ENCODE measurements around the gene CNTN6. TPM values are rescaled to one million over a fixed set of nuclear protein-coding genes. Genes with fewer than 3 reads are reported as not detected.

CNTN6 gene
- total RNA-seq, 1 experiment from 2014 or later = not detected

DNA sequence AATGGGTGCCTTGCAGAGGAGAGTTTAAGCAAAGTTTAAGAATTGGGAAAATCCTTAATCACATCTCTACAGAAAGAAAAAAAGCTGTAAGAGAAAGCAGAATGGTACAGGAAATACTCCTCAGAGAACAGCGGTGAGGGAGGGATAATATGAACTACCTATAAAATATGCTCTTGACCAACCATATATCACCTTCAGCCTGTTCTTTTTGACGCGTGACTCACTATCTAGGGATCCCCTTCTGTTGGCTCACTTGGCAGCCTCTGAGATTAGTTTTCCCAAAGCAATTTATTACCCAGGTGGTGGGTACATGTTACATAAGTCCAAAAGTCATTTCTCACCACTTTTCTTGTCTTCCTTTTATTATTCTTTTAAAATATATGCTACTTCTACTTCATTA, 97.7 kb downstream of the CNTN6 start:
- no TSS peak for BruUV-seq (replicated peaks)
- no peaks in the 10 kb centered on the region for H3K36me3 ChIP-seq (ENCODE audit: control insufficient read depth, insufficient read depth, low read length)
- in situ Hi-C loops (cut with HindIII; ENCODE audit: low pct_unique_long_range_greater_than_20kb, low sequenced_read_pairs) (no loop called here), intact Hi-C loops (cut with micrococcal nuclease; ENCODE audit: unreplicated experiment) (no loop called here)
- no peak for TF ChIP-seq TCF7L2 (IDR thresholded peaks at IDR 0.05; ENCODE audit: low read depth, low read length)
- no peak for TF ChIP-seq SIN3A (IDR thresholded peaks at IDR 0.05; ENCODE audit: borderline replicate concordance, insufficient read depth, low read depth, low read length)
- TF ChIP-seq, protein P1, sequence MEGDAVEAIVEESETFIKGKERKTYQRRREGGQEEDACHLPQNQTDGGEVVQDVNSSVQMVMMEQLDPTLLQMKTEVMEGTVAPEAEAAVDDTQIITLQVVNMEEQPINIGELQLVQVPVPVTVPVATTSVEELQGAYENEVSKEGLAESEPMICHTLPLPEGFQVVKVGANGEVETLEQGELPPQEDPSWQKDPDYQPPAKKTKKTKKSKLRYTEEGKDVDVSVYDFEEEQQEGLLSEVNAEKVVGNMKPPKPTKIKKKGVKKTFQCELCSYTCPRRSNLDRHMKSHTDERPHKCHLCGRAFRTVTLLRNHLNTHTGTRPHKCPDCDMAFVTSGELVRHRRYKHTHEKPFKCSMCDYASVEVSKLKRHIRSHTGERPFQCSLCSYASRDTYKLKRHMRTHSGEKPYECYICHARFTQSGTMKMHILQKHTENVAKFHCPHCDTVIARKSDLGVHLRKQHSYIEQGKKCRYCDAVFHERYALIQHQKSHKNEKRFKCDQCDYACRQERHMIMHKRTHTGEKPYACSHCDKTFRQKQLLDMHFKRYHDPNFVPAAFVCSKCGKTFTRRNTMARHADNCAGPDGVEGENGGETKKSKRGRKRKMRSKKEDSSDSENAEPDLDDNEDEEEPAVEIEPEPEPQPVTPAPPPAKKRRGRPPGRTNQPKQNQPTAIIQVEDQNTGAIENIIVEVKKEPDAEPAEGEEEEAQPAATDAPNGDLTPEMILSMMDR (IDR thresholded peaks at IDR 0.05) = no peak
- no peak for TF ChIP-seq POLR2AphosphoS5 (IDR thresholded peaks at IDR 0.05; ENCODE audit: low read depth, low read length)
- TF ChIP-seq, protein P2, sequence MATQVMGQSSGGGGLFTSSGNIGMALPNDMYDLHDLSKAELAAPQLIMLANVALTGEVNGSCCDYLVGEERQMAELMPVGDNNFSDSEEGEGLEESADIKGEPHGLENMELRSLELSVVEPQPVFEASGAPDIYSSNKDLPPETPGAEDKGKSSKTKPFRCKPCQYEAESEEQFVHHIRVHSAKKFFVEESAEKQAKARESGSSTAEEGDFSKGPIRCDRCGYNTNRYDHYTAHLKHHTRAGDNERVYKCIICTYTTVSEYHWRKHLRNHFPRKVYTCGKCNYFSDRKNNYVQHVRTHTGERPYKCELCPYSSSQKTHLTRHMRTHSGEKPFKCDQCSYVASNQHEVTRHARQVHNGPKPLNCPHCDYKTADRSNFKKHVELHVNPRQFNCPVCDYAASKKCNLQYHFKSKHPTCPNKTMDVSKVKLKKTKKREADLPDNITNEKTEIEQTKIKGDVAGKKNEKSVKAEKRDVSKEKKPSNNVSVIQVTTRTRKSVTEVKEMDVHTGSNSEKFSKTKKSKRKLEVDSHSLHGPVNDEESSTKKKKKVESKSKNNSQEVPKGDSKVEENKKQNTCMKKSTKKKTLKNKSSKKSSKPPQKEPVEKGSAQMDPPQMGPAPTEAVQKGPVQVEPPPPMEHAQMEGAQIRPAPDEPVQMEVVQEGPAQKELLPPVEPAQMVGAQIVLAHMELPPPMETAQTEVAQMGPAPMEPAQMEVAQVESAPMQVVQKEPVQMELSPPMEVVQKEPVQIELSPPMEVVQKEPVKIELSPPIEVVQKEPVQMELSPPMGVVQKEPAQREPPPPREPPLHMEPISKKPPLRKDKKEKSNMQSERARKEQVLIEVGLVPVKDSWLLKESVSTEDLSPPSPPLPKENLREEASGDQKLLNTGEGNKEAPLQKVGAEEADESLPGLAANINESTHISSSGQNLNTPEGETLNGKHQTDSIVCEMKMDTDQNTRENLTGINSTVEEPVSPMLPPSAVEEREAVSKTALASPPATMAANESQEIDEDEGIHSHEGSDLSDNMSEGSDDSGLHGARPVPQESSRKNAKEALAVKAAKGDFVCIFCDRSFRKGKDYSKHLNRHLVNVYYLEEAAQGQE (IDR thresholded peaks at IDR 0.05; ENCODE audit: insufficient read depth in 1 of 2, low read depth in 2 of 2, low read length in 1 of 2) = no peak
- ATAC-seq (no peak), DNase-seq (ENCODE audit: low read depth, low spot score) (no peak)
- H3K27ac ChIP-seq (ENCODE audit: low read length) = no peak overlapping the region
- ChIA-PET POLR2A (no interaction called here), CTCF (no interaction called here)
- H3K9me3 ChIP-seq (ENCODE audit: control insufficient read depth, insufficient read depth, low read depth, low read length) = no peaks in the 10 kb centered on the region
- H3K4me1 ChIP-seq (ENCODE audit: control insufficient read depth, insufficient read depth, low read length) = no peaks in the 10 kb centered on the region
- H3K4me3 ChIP-seq (ENCODE audit: low read depth in 2 of 2, low read length in 2 of 2) = no peak overlapping the region
- H3K27me3 ChIP-seq (ENCODE audit: control insufficient read depth, insufficient read depth, low read length) = no peaks in the 10 kb centered on the region

DNA sequence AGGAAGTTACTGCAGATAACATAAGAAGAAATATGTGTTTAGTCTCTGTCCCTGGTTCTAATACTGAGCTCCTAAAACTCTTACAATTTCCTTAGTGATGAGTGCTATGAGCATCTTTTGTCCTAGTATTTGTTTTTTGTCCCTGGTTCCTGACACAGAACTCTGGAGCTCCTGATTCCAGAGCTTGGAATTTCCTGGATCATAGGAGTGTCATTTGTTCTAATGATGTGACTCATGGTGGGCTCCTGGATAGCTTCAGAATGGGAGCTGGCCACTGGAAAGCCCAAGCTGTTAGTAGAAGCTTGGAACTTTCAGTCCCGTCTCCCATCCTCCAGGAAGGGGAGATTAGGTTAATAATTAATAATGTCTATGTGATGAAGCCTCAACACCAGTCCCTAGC, 98.2 kb downstream of the CNTN6 start:
- H3K36me3 ChIP-seq (ENCODE audit: control insufficient read depth, insufficient read depth, low read length) = no peaks in the 10 kb centered on the region

DNA sequence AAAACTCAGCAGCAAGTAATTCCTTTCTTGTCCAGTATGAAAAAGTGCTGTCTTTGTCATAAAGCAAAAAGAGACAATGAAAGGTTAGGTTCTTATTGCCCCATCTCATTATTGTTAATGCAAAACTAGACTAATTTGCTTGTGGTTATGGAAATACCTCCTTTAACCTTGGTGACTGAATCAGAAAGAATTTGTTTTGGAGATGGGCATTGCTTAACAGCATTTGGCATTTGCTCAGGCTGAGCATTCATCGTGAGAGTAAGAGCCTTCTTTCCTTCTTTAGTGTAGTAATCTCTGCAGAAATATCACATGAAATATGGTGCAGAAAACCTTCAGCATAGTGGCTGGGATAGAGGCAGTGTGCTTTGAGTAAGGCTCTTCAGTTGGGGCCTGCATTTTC, 103.1 kb downstream of the CNTN6 start:
- Histone ChIP-seq H3K4me3 (ENCODE audit: low read depth in 2 of 2, low read length in 2 of 2) (no peak overlapping the region), H3K36me3 (ENCODE audit: control insufficient read depth, insufficient read depth, low read length) (no peaks in the 10 kb centered on the region), H3K4me1 (ENCODE audit: control insufficient read depth, insufficient read depth, low read length) (no peaks in the 10 kb centered on the region), H3K9me3 (ENCODE audit: control insufficient read depth, insufficient read depth, low read depth, low read length) (no peaks in the 10 kb centered on the region), H3K27me3 (ENCODE audit: control insufficient read depth, insufficient read depth, low read length) (no peaks in the 10 kb centered on the region), H3K27ac (ENCODE audit: low read length) (no peak overlapping the region)
- in situ Hi-C loops (cut with HindIII; ENCODE audit: low pct_unique_long_range_greater_than_20kb, low sequenced_read_pairs) (no loop called here), intact Hi-C loops (cut with micrococcal nuclease; ENCODE audit: unreplicated experiment) (no loop called here)
- no TSS peak for BruUV-seq (replicated peaks)
- DNase-seq (ENCODE audit: low read depth, low spot score) (no peak), ATAC-seq (no peak)
- CTCF ChIA-PET = no interaction called here
- POLR2A ChIA-PET = no interaction called here
- TF ChIP-seq POLR2AphosphoS5 (IDR thresholded peaks at IDR 0.05; ENCODE audit: low read depth, low read length) (no peak), TCF7L2 (IDR thresholded peaks at IDR 0.05; ENCODE audit: low read depth, low read length) (no peak), SIN3A (IDR thresholded peaks at IDR 0.05; ENCODE audit: borderline replicate concordance, insufficient read depth, low read depth, low read length) (no peak)
- TF ChIP-seq, protein P1 (IDR thresholded peaks at IDR 0.05) = no peak
- TF ChIP-seq, protein P2 (IDR thresholded peaks at IDR 0.05; ENCODE audit: insufficient read depth in 1 of 2, low read depth in 2 of 2, low read length in 1 of 2) = no peak

More for the DNA sequence above, 98.2 kb downstream of the CNTN6 start:
- CTCF ChIA-PET = no interaction called here
- intact Hi-C loops (cut with micrococcal nuclease; ENCODE audit: unreplicated experiment) (no loop called here), in situ Hi-C loops (cut with HindIII; ENCODE audit: low pct_unique_long_range_greater_than_20kb, low sequenced_read_pairs) (no loop called here)
- POLR2A ChIA-PET = no interaction called here
- no peak for DNase-seq (ENCODE audit: low read depth, low spot score)
- no peak for ATAC-seq
- Histone ChIP-seq H3K27me3 (ENCODE audit: control insufficient read depth, insufficient read depth, low read length) (no peaks in the 10 kb centered on the region), H3K9me3 (ENCODE audit: control insufficient read depth, insufficient read depth, low read depth, low read length) (no peaks in the 10 kb centered on the region), H3K4me3 (ENCODE audit: low read depth in 2 of 2, low read length in 2 of 2) (no peak overlapping the region), H3K27ac (ENCODE audit: low read length) (no peak overlapping the region), H3K4me1 (ENCODE audit: control insufficient read depth, insufficient read depth, low read length) (no peaks in the 10 kb centered on the region)
- TF ChIP-seq SIN3A (IDR thresholded peaks at IDR 0.05; ENCODE audit: borderline replicate concordance, insufficient read depth, low read depth, low read length) (no peak), POLR2AphosphoS5 (IDR thresholded peaks at IDR 0.05; ENCODE audit: low read depth, low read length) (no peak), TCF7L2 (IDR thresholded peaks at IDR 0.05; ENCODE audit: low read depth, low read length) (no peak)
- BruUV-seq (replicated peaks) = no TSS peak

All from Panc1 (cell line).